Peyer's patch (tissue), 4 donors: ENCODE data around the gene DAAM2. TPM values are rescaled to one million over a fixed set of nuclear protein-coding genes. Genes with fewer than 3 reads are reported as not detected.
A peak's percentile ranks its signal among the peaks of the same experiment; 100 is the strongest.

Experiments used
- DNase-seq, 3 donors: peaks; one replicate each; pipeline ENCODE4 v3.0.0-alpha.2; 2017 to 2019
- H3K27ac ChIP-seq, 4 donors: fragments of 200-600 bp; sonication (generic); one replicate each; pipeline ENCODE4 v1.5.1; 2016 to 2019
- H3K27me3 ChIP-seq, 2 donors: fragments of 200-600 bp; sonication (generic); one replicate each; pipeline ENCODE4 v1.5.1; 2019
- H3K36me3 ChIP-seq, 3 donors: fragments of 200-600 bp; sonication (generic); one replicate each; pipeline ENCODE4 v1.5.1; 2016 to 2019
- H3K4me1 ChIP-seq, 4 donors: fragments of 200-600 bp; sonication (generic); one replicate each; pipeline ENCODE4 v1.5.1; 2016 to 2019
- H3K4me3 ChIP-seq, 4 donors: fragments of 200-600 bp; sonication (generic); 1 replicate in 3 of 4; 2 replicates in 1 of 4; pipeline ENCODE4 v1.5.1; 2016 to 2019; ENCODE audit warnings: mild to moderate bottlenecking in 1 of 4
- H3K9me3 ChIP-seq, 4 donors: fragments of 200-600 bp; sonication (generic); one replicate each; pipeline ENCODE4 v1.5.1; 2016 to 2019; ENCODE audit warnings: mild to moderate bottlenecking in 1 of 4
- POLR2A ChIP-seq, 2 donors: fragments of 450-650 bp; IDR thresholded peaks; one replicate each; pipeline ENCODE4 v1.5.1; 2017; ENCODE audit warnings: antibody characterized with exemption in 2 of 2, mild to moderate bottlenecking in 2 of 2, moderate library complexity in 2 of 2
- total RNA-seq, 4 donors: library from RNA; depleted of rRNA; stranded (reverse); fragments of >200 nt; gene quantifications; one replicate each; pipeline ENCODE4 v1.1.0, GENCODE V29; 2016
- TF ChIP-seq, protein P1 (sequence below), 6 experiments: fragments of 450-650 bp in 4 of 6; fragments of 200-600 bp in 2 of 6; sonication (generic) in 1 of 6; IDR thresholded peaks; one replicate each; pipeline ENCODE4 v1.5.1; 2017 to 2019; ENCODE audit warnings: antibody characterized with exemption in 6 of 6, mild to moderate bottlenecking in 3 of 6, moderate library complexity in 1 of 6

The DAAM2 gene
- total RNA-seq, 4 donors from 2014 or later = 8.8 to 178 (median 22.5) TPM

- Histone ChIP-seq H3K4me3 (no peak overlapping the region), H3K27me3 (no peaks in the 10 kb centered on the region), H3K4me1 (peaks cover 0 to 22% (median 0%) of the 10 kb centered on the region in 4 donors), H3K9me3 (no peaks in the 10 kb centered on the region), H3K27ac (no peak overlapping the region), H3K36me3 (peaks cover 0 to 31% (median 0%) of the 10 kb centered on the region in 3 donors)
- DNase-seq = no peak
- TF ChIP-seq, protein P1, sequence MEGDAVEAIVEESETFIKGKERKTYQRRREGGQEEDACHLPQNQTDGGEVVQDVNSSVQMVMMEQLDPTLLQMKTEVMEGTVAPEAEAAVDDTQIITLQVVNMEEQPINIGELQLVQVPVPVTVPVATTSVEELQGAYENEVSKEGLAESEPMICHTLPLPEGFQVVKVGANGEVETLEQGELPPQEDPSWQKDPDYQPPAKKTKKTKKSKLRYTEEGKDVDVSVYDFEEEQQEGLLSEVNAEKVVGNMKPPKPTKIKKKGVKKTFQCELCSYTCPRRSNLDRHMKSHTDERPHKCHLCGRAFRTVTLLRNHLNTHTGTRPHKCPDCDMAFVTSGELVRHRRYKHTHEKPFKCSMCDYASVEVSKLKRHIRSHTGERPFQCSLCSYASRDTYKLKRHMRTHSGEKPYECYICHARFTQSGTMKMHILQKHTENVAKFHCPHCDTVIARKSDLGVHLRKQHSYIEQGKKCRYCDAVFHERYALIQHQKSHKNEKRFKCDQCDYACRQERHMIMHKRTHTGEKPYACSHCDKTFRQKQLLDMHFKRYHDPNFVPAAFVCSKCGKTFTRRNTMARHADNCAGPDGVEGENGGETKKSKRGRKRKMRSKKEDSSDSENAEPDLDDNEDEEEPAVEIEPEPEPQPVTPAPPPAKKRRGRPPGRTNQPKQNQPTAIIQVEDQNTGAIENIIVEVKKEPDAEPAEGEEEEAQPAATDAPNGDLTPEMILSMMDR (IDR thresholded peaks at IDR 0.05) = no peak
- TF ChIP-seq POLR2A (IDR thresholded peaks at IDR 0.05) = no peak
Observed at GRCh38 chr6:39918831-39919230, 126.7 kb downstream of the DAAM2 start.

DNA sequence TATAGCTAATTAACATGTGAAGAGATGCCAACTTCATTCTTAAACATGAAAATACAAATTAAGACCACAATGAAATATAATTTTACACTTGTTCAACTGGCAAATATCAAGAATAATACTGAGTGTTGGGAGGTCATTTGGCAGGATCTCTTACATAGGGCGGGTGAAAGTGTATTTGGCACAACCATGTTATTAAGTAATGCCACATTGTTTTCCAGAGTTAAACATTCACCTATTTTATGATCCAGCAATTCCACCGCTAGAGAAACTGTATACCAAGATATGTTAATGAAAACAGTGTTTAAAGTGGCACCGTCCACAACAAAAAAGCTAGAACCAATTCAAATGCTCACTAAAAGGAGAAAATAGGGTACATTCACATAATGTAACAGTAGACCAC lies 128.0 kb downstream of the DAAM2 start:
- no peak for DNase-seq
- H3K4me1 ChIP-seq = peaks cover 0 to 34% (median 0%) of the 10 kb centered on the region in 4 donors

GRCh38 chr6:39922821-39923220 lies 130.6 kb downstream of the DAAM2 start:
- peaks cover 0 to 32% (median 0%) of the 10 kb centered on the region in 3 donors for H3K36me3 ChIP-seq
- no peak overlapping the region for H3K4me3 ChIP-seq
- no peak overlapping the region for H3K27ac ChIP-seq
- no peak for TF ChIP-seq POLR2A (IDR thresholded peaks at IDR 0.05)
- TF ChIP-seq, protein P1 (IDR thresholded peaks at IDR 0.05) = no peak
- no peaks in the 10 kb centered on the region for H3K9me3 ChIP-seq
- H3K4me1 ChIP-seq = peaks cover 0 to 39% (median 0%) of the 10 kb centered on the region in 4 donors
- H3K27me3 ChIP-seq = no peaks in the 10 kb centered on the region
- peak in 1 of 3 donors; percentile 23 for DNase-seq

More for the DNA sequence above, 128.0 kb downstream of the DAAM2 start:
- peak overlapping the region in 2 of 4 donors; percentile 44 to 65 for H3K27ac ChIP-seq
- H3K36me3 ChIP-seq = peaks cover 0 to 34% (median 0%) of the 10 kb centered on the region in 3 donors
- no peaks in the 10 kb centered on the region for H3K9me3 ChIP-seq
- TF ChIP-seq, protein P1 (IDR thresholded peaks at IDR 0.05) = peak in 2 of 6 experiments; percentile 20 to 22
- no peak for TF ChIP-seq POLR2A (IDR thresholded peaks at IDR 0.05)
- no peaks in the 10 kb centered on the region for H3K27me3 ChIP-seq
- no peak overlapping the region for H3K4me3 ChIP-seq

DNA sequence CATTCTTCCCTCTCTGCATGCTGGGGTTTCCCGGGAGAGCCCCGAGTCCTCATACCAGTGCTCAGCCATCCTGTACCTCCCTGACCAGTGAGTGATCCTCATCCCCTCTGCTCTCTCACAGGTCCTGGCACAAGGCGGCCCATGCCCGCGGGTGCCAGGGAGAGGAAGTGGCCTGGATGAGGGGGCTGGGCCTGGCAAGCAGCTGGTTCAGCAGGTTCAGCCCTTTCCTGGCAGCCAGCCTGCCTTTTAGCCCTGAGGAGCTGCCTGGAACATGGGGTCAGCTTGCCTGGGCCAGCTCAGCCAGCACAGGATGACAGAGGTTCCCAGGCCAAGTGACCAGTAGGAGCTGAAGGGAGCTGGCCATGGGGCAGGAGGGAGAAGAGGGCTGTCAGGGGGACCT lies 131.2 kb downstream of the DAAM2 start:
- peak in 2 of 3 donors; percentile 82 to 89 for DNase-seq
- H3K27me3 ChIP-seq = no peaks in the 10 kb centered on the region
- peaks cover 0 to 39% (median 0%) of the 10 kb centered on the region in 4 donors for H3K4me1 ChIP-seq
- no peak overlapping the region for H3K4me3 ChIP-seq
- TF ChIP-seq POLR2A (IDR thresholded peaks at IDR 0.05) = no peak
- TF ChIP-seq, protein P1 (IDR thresholded peaks at IDR 0.05) = no peak
- no peaks in the 10 kb centered on the region for H3K9me3 ChIP-seq
- H3K36me3 ChIP-seq = peaks cover 0 to 32% (median 0%) of the 10 kb centered on the region in 3 donors
- H3K27ac ChIP-seq = peak overlapping the region in 2 of 4 donors; percentile 62 to 76

- peaks cover 0 to 32% (median 0%) of the 10 kb centered on the region in 3 donors for H3K36me3 ChIP-seq
- peaks cover 0 to 39% (median 0%) of the 10 kb centered on the region in 4 donors for H3K4me1 ChIP-seq
- no peak overlapping the region for H3K4me3 ChIP-seq
- no peaks in the 10 kb centered on the region for H3K9me3 ChIP-seq
- H3K27me3 ChIP-seq = no peaks in the 10 kb centered on the region
- no peak for DNase-seq
- TF ChIP-seq, protein P1 (IDR thresholded peaks at IDR 0.05) = no peak
- no peak for TF ChIP-seq POLR2A (IDR thresholded peaks at IDR 0.05)
- H3K27ac ChIP-seq = peak overlapping the region in 2 of 4 donors; percentile 62 to 76
Observed at GRCh38 chr6:39923861-39924260, 131.7 kb downstream of the DAAM2 start.
